NCI-H748 (cell line): ENCODE results near the gene SERTM1.

Source experiments
- DNase-seq: peaks from one replicate; lab custom pipeline; 2025; ENCODE audit not compliant: unreplicated experiment; lab: John Stamatoyannopoulos, UW

The SERTM1 gene

GRCh38 chr13:36673838-36674326 lies at the start of gene SERTM1:
Gene SERTM1, plus strand, starts transcription at chr13:36674020. Its CDS starts 21,059 bp downstream, at chr13:36695079.
- DNase-seq = peak; percentile 89

- DNase-seq = no peak
Measured at GRCh38 chr13:36628377-36629056, 45.3 kb upstream of the SERTM1 start.

GRCh38 chr13:36629057-36629385 lies 44.8 kb upstream of the SERTM1 start:
- DNase-seq = no peak

GRCh38 chr13:36630181-36630803 lies 43.5 kb upstream of the SERTM1 start:
- DNase-seq = no peak

GRCh38 chr13:36639610-36640009 lies 34.2 kb upstream of the SERTM1 start:
- DNase-seq = no peak

- DNase-seq = no peak
Measured at GRCh38 chr13:36650611-36651010, 23.2 kb upstream of the SERTM1 start.

GRCh38 chr13:36665630-36666029 lies 8.2 kb upstream of the SERTM1 start:
- DNase-seq = peak; percentile 11

- DNase-seq = no peak
Measured at GRCh38 chr13:36666477-36667229, 7.2 kb upstream of the SERTM1 start.

- DNase-seq = no peak
Measured at GRCh38 chr13:36668316-36668715, 5.5 kb upstream of the SERTM1 start.

- peak; percentile 40 for DNase-seq
Measured at GRCh38 chr13:36673352-36673751, 468 bp upstream of the SERTM1 start.

- peak; percentile 48 for DNase-seq
Measured at GRCh38 chr13:36674337-36675212, 755 bp downstream of the SERTM1 start.

GRCh38 chr13:36675213-36675536 lies 1.4 kb downstream of the SERTM1 start:
- DNase-seq = no peak

- DNase-seq = no peak
Measured at GRCh38 chr13:36680913-36681312, 7.1 kb downstream of the SERTM1 start.

- no peak for DNase-seq
Measured at GRCh38 chr13:36681894-36682624, 8.2 kb downstream of the SERTM1 start.

- no peak for DNase-seq
Measured at GRCh38 chr13:36683701-36684100, 9.9 kb downstream of the SERTM1 start.

GRCh38 chr13:36685927-36686326 lies 12.1 kb downstream of the SERTM1 start:
- DNase-seq = no peak

- DNase-seq = no peak
Measured at GRCh38 chr13:36696410-36697010, 22.7 kb downstream of the SERTM1 start.

GRCh38 chr13:36700170-36700569 lies 26.4 kb downstream of the SERTM1 start:
- no peak for DNase-seq

- DNase-seq = no peak
Measured at GRCh38 chr13:36706755-36707154, 32.9 kb downstream of the SERTM1 start.
